Measurements from ENCODE around the gene ZNF862.

ZNF862 gene

DNA sequence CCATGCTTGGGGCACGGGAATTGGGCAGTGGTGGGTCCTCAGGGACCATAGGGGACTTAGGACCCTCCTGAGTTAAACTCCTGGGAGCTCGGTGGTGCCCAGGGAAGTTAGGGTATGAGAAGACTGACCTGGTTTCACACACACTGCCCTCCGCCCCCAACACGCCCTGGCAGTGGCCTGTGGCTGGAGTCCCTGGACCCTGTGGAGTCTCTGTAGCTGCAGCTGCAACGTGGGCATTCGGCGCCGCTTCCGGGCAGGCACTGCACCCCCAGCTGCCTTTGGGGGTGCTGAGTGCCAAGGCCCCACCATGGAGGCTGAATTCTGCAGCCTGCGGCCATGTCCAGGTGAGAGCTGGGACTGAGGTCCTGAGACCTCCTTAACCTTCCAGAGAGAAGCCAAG, 29.9 kb upstream of the ZNF862 start:
- in situ Hi-C loops (cut with MboI; ENCODE audit: low pct_unique_long_range_greater_than_20kb, low sequenced_read_pairs): no loop called here
- DNase-seq: no peak

DNA sequence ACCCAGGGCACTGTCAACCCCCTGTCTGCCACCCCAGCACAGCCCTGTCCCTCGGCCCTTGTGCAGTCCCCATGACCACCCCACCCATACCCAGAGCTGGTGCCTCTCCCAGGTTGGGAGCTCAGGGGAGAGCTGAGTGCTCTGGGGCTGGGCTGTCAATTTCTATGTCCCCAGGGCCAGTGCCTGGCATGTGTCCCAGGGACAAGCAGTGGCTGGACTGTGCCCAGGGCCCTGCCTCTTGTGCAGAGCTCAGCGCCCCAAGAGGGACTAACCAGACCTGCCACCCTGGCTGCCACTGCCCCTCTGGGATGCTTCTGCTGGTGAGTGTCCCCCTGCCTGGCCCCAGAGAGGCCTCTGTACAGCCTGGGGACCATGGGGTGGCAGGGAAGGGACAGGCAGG, 29.0 kb upstream of the ZNF862 start:
- in situ Hi-C loops (cut with MboI; ENCODE audit: low pct_unique_long_range_greater_than_20kb, low sequenced_read_pairs): no loop called here
- DNase-seq: no peak

DNA sequence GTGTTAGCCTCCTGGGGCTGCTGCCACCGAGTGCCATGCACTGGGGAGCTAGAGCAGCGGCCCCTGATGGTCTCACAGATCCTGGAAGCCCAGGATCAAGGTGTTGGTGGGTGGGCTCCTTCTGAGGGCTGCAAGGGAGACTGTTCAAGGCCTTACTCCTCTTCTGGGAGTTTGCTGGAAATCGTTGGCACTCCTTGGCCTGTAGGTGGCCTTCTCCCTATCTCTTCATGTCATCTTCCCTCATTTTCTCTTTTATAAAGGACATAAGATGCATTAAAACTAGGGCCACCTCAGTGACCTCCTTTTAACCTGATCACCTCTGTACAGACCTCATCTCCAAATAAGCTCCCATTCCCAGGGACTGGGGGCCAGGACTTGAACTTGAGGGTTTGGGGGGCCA, 27.0 kb upstream of the ZNF862 start:
- no peak for DNase-seq
- in situ Hi-C loops (cut with MboI; ENCODE audit: low pct_unique_long_range_greater_than_20kb, low sequenced_read_pairs): no loop called here

DNA sequence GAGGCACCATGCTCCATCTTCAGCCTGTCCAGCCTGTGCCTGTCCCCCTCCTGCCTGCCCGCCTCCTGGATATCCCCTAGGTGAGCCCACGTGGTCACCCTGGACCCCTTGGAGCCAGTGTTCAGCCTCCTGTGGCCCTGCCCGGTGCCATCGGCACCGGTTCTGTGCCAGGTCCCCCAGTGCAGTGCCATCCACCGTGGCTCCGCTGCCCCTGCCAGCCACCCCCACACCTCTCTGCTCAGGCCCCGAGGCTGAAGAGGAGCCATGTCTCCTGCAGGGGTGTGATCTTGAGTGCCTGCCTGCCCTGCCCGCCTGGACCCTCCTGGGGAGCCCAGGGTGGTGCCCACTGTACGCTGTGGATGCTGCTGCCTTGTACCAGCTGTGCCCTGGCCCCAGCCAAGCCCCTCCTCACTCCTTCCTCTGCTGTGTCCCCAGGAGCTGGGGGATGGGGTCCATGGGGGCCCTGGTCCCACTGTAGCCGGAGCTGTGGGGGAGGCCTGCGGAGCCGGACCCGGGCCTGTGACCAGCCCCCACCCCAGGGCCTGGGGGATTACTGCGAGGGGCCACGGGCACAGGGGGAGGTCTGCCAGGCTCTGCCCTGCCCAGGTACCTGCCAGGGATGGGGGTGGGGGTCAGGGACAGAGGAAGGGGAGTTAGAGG, 26.2 kb upstream of the ZNF862 start:
- in situ Hi-C loops (cut with MboI; ENCODE audit: low pct_unique_long_range_greater_than_20kb, low sequenced_read_pairs): no loop called here
- no peak for DNase-seq

DNA sequence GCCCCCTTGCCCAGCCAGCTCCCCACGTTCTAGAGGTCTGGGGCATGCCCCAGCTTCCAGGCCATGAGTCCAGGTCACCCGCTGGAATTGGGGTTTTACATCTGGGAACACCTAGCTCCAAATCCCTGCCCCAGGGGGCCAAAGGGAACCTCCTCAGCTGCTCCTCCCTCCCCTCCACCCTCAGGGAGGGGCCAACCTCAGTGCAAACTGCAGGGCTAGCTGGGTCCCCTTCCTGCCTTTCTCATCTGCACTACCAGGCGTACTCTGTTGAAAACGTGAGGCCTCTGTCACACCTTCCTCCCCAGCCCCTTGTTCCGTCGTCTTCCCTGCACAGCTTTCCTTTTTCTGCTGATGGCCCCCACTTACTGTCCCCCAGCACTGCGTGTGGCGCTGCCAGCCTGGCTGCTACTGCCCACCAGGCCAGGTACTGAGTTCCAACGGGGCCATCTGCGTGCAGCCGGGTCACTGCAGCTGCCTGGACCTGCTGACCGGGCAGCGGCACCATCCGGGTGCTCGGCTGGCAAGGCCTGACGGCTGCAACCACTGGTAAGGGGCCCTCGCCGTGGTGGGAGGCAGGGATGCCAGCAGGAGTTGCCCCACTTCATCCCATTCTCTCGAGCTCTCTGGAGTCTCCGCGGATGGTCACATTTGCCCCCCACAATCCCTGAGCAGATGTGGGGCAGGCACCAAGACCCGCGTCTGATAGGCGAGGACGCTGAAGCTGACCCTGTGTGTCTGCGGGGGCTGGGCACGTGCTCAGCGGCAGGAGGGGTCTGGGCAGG, 24.7 kb upstream of the ZNF862 start:
- in situ Hi-C loops (cut with MboI; ENCODE audit: low pct_unique_long_range_greater_than_20kb, low sequenced_read_pairs): no loop called here
- DNase-seq: no peak

DNA sequence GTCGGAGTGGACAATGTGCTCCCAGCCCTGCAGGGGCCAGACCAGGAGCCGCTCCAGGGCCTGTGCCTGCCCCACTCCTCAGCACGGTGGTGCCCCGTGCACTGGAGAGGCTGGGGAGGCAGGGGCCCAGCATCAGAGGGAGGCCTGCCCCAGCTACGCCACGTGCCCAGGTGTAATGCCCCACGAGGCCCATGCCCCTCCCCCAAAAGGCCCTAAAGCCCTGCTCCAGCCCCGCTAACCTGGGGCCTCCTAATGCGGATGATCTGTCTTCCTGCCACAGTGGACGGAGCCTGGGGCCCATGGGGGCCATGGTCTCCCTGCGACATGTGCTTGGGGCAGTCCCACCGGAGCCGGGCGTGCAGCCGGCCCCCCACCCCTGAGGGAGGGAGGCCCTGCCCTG, 23.7 kb upstream of the ZNF862 start:
- DNase-seq: no peak
- in situ Hi-C loops (cut with MboI; ENCODE audit: low pct_unique_long_range_greater_than_20kb, low sequenced_read_pairs): no loop called here

DNA sequence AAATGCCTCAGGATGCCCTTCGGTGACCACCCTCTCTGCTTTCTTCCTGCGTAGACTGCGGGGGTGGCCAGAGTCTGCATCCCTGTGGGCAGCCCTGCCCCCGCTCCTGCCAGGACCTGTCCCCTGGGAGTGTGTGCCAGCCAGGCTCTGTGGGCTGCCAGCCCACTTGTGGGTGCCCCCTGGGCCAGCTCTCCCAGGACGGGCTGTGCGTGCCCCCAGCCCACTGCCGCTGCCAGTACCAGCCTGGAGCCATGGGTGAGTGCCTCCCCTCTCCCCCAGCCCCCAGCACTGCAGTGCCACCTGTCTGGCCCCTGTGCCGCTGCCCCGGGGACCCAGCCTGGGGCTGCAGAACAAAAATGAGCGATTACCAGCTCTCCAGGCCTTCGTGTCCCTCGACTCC, 23.1 kb upstream of the ZNF862 start:
- DNase-seq: no peak
- in situ Hi-C loops (cut with MboI; ENCODE audit: low pct_unique_long_range_greater_than_20kb, low sequenced_read_pairs): no loop called here

DNA sequence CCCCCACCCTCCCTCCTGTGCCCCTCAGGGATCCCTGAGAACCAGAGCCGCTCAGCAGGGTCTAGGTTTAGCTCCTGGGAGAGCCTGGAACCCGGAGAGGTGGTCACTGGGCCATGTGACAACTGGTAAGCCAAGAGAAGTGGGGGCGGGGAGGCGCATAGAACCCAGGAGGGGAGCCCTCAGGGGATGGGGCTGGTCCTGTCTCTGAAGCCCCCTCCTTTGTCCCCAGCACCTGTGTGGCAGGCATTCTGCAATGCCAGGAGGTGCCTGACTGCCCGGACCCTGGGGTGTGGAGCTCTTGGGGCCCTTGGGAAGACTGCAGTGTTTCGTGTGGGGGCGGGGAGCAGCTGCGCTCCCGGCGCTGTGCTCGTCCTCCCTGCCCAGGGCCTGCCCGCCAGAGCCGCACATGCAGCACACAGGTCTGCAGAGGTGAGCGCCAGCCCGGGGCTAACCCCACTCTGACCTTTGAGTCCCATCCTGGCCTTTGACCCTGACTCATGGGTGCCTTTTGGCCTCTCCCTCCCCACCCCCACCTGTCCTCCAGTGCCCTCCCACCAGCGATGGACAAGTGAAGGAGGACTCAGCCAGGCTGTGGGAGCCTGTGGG, 22.4 kb upstream of the ZNF862 start:
- no peak for DNase-seq
- in situ Hi-C loops (cut with MboI; ENCODE audit: low pct_unique_long_range_greater_than_20kb, low sequenced_read_pairs): no loop called here

DNA sequence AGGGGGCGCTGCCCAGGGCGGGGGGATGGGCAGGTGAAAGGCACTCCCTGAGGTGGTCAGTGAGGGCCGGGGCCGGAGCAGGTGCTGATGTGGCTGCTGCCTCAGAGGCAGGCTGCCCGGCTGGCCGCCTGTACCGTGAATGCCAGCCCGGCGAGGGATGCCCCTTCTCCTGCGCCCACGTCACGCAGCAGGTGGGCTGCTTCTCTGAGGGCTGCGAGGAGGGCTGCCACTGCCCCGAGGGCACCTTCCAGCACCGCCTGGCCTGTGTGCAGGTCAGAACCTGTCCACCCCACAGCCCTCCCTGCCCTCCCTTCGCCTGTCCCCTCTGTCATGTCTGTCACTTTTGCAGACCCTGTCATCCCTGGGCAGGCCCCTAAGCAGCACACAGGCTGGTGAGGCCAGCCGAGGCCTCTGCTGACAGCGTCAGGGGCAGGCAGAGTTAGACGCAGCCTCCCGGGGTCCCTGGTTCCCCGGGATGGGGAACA, 21.9 kb upstream of the ZNF862 start:
- no peak for DNase-seq

DNA sequence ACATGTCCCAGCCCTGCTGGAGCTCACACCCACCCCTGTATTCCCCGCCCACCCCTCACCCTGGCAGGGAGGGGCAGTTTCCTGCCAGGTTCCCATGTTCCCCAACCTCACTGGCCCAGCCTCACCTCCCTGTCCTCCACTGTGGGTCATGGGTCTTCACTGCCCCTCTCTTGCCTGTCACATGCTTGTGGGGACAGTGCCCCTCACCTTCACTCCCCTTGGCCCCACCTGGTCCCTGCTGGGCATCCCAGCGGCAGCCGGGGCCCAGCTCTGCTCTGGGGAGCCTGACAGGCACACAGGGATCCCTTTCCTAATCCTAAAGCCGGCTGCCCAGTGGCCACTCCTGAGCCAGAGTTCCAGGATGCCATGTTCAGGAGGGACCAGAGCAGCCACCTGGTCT, 21.4 kb upstream of the ZNF862 start:
- DNase-seq: no peak
- in situ Hi-C loops (cut with MboI; ENCODE audit: low pct_unique_long_range_greater_than_20kb, low sequenced_read_pairs): no loop called here

More for the DNA sequence above, 21.9 kb upstream of the ZNF862 start:
- in situ Hi-C loops (cut with MboI; ENCODE audit: low pct_unique_long_range_greater_than_20kb, low sequenced_read_pairs): no loop called here

DNA sequence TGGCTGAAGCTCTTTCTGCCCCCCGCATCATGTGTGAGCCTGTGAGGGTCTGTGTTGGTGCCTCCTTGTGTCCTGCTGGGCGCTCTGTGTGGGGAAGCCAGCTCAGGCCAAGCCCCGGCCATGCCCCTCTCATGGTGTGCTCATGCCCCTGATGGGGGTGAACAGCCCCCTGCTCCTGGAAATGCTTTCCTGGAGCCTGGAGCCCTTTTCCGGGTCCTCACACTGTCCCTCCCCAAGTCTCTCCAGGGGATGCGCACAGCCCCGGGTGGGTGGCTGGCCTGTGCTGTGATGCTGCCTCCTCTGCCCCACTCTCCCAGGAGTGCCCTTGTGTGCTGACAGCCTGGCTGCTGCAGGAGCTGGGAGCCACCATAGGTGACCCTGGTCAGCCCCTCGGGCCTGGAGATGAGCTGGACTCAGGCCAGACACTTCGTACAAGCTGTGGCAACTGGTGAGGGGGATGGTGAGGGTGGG, 20.8 kb upstream of the ZNF862 start:
- in situ Hi-C loops (cut with MboI; ENCODE audit: low pct_unique_long_range_greater_than_20kb, low sequenced_read_pairs): no loop called here
- no peak for DNase-seq

DNA sequence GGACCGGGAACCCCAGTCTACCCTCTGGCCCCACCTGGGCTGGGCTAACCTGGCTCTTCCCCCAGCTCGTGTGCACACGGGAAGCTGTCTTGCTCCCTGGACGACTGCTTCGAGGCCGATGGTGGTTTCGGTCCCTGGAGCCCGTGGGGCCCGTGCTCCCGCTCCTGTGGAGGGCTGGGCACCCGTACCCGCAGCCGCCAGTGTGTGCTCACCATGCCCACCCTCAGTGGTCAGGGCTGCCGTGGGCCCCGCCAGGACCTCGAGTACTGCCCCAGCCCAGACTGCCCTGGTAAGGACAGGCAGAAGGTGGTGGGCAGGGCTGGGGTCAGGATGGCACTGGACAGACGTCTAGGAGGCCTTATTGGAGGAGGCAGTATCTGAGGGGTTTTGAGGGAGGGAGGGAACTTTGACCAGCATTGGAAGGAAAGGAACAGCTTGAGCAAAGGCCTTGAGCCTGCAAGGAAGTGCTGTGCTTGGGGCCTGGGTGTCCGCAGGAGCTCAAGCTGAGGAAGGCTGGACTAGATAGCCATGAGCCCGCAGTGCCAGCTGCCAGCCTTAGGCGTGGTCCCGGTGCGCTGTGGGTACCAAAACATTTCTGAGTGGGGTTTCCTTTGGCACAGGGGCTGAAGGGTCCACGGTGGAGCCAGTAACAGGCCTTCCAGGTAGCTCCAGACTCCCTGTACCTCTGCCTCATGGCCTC, 20.2 kb upstream of the ZNF862 start:
- DNase-seq: no peak
- in situ Hi-C loops (cut with MboI; ENCODE audit: low pct_unique_long_range_greater_than_20kb, low sequenced_read_pairs): no loop called here

DNA sequence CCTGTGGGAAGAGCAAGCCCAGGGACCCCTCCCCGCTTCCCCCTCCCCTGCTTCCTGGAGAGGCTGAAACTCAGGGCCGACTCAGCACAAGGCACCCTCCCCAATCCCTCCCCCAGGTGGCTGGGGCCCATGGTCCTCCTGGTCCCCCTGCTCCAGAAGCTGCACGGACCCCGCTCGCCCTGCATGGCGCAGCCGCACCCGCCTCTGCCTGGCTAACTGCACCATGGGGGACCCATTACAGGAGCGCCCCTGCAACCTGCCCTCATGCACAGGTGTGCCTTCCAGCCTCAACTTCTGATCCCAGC, 19.7 kb upstream of the ZNF862 start:
- no peak for DNase-seq
- in situ Hi-C loops (cut with MboI; ENCODE audit: low pct_unique_long_range_greater_than_20kb, low sequenced_read_pairs): no loop called here

DNA sequence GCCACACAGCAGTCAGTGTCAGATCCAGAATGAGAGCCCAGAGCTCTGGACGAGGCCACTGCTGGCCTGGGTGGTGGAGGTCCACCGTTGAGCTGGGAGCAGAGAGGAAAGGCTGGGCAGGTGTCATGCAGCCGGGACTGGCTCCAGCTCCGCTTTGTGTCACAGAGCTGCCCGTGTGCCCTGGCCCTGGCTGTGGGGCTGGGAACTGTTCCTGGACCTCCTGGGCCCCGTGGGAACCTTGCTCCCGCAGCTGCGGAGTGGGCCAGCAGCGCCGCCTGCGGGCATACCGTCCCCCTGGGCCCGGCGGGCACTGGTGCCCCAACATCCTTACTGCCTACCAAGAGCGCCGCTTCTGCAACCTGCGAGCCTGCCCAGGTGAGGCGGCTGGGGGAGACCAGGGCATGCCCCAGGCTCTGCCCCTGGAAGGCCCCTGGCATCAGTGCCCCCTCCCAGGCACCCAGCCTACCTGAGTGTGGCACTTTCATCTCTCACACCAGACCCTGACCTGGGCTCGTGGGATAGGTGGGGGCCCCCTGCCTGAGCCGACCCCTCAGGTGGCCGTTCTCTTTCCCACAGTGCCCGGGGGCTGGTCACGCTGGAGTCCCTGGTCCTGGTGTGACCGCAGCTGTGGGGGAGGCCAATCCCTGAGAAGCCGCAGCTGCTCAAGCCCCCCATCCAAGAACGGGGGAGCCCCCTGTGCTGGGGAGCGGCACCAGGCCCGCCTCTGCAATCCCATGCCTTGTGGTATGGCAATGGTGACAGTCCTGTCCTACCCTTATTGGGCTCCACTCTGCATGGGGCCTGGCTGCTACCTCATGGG, 18.8 kb upstream of the ZNF862 start:
- DNase-seq: no peak
- in situ Hi-C loops (cut with MboI; ENCODE audit: low pct_unique_long_range_greater_than_20kb, low sequenced_read_pairs): no loop called here

DNA sequence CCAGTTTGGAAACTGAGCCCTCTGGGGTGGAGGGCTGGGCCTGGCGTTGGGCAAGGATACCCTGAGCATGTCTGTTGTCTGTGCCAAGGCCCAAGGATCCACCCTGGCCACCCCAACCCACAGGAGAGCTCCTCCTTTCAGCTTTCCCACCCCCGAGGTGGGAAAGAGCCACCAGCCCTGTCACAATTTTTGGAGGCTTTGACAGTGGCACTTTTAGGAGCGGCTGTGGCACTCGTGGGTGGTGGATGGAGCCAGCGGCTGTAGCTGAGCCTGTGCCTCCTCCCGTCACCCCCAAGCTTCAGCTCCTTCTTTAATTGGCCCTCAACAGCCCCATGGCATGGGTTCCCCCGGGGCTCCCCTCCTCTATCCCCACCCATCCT, 18.2 kb upstream of the ZNF862 start:
- DNase-seq: no peak
- in situ Hi-C loops (cut with MboI; ENCODE audit: low pct_unique_long_range_greater_than_20kb, low sequenced_read_pairs): no loop called here

DNA sequence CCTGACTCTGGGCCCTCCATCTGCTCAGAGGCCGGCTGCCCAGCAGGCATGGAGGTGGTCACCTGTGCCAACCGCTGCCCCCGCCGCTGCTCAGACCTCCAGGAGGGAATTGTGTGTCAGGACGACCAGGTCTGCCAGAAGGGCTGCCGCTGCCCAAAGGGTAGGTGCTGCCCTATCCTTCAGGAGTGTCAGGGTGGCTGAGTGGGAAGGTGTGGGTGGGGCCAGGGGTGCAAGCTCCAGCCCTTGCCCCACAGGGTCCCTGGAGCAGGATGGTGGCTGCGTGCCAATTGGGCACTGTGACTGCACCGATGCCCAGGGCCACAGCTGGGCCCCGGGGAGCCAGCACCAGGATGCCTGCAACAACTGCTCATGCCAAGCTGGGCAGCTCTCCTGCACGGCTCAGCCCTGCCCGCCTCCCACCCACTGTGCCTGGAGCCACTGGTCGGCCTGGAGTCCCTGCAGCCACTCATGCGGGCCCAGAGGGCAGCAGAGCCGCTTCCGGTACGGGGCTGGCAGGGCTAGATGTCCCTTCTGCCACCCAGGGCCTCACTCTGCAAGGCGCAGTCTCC, 17.5 kb upstream of the ZNF862 start:
- in situ Hi-C loops (cut with MboI; ENCODE audit: low pct_unique_long_range_greater_than_20kb, low sequenced_read_pairs): no loop called here
- no peak for DNase-seq

DNA sequence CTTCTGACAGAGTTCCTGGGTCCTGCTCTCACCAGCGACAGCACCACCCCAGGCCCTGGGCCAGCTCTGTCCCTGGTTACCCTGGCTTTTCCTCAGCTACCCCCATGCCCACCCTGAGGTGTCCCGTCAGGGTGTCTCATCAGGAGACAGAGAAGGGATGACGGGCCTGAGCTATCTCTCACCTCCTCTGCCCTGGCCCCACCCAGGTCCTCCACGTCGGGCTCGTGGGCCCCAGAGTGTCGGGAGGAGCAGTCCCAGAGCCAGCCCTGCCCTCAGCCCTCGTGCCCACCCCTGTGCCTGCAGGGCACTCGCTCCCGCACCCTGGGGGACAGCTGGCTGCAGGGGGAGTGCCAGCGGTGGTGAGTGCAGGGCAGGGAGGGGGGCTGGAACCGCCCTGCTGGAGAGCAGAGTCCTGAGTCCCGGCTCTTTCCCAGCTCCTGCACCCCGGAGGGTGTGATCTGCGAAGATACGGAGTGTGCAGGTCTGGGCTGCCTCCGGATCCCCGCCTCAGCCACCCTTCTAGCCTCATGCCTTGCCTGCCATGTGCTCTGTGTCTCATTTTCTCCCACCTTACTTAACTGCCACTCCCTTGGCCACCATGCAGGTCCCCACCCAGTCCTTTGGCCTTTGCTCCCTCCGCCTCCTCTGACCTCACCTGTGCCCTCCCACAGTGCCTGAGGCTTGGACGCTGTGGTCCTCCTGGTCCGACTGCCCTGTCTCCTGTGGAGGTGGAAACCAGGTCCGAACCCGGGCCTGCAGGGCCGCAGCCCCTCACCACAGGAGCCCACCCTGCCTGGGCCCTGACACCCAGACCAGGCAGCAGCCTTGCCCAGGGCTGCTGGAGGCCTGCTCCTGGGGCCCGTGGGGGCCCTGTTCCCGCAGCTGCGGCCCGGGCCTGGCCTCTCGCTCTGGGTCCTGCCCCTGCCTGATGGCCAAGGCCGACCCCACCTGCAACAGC, 16.7 kb upstream of the ZNF862 start:
- in situ Hi-C loops (cut with MboI; ENCODE audit: low pct_unique_long_range_greater_than_20kb, low sequenced_read_pairs): no loop called here
- no peak for DNase-seq
